ENCODE data around the gene ROR1.

- no peak for TF ChIP-seq EZH2 (IDR thresholded peaks at IDR 0.05; ENCODE audit: borderline replicate concordance, low read depth, low read length, severe bottlenecking)
- TF ChIP-seq, protein P1, sequence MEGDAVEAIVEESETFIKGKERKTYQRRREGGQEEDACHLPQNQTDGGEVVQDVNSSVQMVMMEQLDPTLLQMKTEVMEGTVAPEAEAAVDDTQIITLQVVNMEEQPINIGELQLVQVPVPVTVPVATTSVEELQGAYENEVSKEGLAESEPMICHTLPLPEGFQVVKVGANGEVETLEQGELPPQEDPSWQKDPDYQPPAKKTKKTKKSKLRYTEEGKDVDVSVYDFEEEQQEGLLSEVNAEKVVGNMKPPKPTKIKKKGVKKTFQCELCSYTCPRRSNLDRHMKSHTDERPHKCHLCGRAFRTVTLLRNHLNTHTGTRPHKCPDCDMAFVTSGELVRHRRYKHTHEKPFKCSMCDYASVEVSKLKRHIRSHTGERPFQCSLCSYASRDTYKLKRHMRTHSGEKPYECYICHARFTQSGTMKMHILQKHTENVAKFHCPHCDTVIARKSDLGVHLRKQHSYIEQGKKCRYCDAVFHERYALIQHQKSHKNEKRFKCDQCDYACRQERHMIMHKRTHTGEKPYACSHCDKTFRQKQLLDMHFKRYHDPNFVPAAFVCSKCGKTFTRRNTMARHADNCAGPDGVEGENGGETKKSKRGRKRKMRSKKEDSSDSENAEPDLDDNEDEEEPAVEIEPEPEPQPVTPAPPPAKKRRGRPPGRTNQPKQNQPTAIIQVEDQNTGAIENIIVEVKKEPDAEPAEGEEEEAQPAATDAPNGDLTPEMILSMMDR (IDR thresholded peaks at IDR 0.05; ENCODE audit: borderline replicate concordance, extremely low read depth, low read length, poor library complexity, severe bottlenecking) = no peak
These were observed 246.0 kb downstream of the ROR1 start for GRCh38 chr1:64019818-64020217.
